ENCODE results near the gene PSMC3IP.

DNA sequence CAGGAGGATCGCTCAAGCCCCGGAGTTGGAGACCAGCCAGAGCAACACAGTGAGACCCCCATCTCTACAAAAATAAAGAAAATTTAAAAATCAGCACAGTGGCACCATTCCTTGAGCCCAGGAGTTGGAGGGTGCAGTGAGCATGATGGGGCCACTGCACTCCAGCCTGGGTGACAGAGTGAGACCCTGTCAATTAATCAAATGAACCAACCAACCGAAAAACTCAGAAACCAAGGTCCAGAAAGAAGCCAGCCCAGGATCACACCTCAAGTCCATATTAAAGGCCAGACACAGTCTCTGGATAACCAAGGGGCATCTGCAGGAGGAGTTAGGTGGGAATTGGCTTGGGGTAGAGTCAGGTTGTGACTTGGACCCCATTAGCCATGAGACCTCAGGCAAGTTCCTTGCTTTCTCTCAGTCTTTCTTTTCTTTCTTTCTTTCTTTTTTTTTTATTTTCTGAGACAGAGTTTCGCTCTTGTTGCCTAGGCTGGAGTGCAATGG, 22.4 kb downstream of the PSMC3IP start:
- TF ChIP-seq, protein P1, sequence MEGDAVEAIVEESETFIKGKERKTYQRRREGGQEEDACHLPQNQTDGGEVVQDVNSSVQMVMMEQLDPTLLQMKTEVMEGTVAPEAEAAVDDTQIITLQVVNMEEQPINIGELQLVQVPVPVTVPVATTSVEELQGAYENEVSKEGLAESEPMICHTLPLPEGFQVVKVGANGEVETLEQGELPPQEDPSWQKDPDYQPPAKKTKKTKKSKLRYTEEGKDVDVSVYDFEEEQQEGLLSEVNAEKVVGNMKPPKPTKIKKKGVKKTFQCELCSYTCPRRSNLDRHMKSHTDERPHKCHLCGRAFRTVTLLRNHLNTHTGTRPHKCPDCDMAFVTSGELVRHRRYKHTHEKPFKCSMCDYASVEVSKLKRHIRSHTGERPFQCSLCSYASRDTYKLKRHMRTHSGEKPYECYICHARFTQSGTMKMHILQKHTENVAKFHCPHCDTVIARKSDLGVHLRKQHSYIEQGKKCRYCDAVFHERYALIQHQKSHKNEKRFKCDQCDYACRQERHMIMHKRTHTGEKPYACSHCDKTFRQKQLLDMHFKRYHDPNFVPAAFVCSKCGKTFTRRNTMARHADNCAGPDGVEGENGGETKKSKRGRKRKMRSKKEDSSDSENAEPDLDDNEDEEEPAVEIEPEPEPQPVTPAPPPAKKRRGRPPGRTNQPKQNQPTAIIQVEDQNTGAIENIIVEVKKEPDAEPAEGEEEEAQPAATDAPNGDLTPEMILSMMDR (conservative IDR thresholded peaks at IDR 0.05) = no peak
- TF ChIP-seq ZFX (IDR thresholded peaks at IDR 0.05) = no peak

All from C4-2B (cell line).